Right hindlimb (tissue), 1 donor: ENCODE results near the gene ZNF507.

Experiments used
- DNase-seq: peaks from one replicate; pipeline ENCODE4 v3.0.0-alpha.2; 2018

Gene ZNF507

DNA sequence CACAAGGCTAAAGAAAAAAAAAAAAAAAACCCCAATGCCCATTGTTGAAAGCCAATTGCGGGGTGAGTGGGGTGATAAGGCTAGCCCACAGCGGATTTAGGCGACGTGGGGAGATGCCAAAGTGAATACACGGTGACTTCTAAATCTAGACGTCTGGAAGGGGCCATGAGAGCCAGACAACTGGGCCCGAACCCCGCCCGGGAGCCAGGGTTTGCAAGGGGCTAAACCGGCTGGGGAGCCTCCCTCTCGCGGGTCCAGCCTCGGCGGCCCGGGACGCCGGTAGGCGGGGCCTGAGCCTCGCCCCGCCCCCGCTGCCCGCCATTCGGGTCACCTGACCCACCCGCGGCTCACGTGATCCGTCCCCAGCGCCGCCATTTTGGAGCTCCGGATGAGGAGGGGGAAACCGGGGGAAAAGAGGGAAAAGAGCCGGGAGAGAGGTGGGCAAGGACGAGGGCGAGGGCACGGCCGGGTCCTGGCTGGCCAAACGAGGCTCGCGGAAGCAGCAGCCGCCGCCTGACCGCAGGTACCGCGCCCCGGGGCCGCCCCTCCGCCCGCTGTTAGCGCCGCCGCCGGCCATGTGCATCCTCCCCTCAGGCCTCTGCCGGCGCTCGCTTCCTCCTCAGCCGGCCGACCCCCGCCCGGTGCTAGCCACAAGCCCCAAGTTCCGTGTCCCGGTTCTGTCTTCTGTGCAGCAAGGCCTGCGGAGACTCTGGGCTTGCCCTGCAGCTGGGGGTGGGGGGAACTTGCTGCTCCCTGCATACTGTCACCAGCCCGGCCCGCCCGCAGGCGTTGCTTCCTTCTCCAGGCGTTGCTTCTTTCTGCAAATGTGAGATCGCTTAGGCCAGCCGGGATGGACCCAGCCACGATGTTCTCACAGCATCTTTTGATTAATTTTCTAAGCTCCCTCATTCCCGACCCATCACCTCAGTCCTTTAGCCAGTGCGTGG, at the start of gene ZNF507:
ZNF507 (plus strand) TSS at position 350 of the 947 bp plus-strand sequence. CDS start 7,221 bp downstream, outside the sequence.
- peak; percentile 89 for DNase-seq

DNA sequence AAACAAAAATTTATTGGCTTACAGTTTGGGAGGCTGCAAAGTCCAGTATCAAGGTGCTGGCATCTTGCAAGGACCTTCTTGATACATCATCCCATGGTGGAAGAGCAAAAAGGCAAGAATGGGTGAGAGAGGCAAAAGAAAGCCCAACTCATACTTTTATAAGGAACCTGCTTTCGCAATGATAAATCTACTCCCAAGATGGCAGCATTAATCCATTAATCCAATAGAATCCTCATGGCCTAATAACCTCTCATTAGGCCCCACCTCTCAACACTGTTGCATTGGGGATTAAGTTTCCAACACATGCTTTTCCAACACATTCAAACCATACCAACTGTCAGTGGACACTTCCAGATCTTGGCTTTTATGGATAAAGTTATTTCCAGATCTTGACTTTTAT, 48.7 kb upstream of the ZNF507 start:
- no peak for DNase-seq

DNA sequence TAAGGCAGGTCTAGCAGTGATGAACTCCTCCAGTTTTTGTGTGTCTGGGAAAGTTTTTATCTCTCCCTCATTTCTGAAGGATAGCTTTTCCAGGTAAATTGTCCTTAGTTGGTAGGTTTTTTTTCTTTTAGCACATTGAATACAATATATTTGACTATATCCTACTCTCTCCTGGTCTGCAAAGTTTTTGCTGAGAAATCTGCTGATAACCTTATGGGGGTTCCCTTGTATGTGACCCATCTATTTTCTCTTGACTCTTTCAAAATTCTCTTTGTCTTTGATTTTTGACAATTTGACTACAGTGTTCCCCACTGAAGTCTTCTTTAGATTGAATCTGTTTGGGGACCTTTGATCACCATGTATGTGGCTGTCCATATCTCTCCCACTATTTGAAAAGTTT, 42.6 kb upstream of the ZNF507 start:
- no peak for DNase-seq

DNA sequence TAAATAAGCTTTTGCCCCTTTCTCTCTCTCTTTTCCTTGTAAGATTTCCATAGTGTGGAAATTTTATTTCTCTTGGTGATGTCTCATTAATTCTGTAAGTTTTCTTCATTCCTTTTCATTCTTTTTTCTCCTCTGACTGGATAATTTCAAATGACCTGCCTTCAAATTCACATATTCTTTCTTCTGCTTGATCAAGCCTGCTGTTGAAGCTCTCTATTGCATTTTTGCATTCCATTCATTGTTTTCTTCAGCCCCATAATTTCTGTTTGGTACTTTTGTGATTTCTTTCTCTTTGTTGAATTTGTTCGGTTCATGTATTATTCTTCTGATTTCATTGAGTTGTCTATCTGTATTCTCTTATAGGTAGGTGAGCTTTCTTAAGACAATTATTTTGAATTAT, 42.2 kb upstream of the ZNF507 start:
- no peak for DNase-seq

DNA sequence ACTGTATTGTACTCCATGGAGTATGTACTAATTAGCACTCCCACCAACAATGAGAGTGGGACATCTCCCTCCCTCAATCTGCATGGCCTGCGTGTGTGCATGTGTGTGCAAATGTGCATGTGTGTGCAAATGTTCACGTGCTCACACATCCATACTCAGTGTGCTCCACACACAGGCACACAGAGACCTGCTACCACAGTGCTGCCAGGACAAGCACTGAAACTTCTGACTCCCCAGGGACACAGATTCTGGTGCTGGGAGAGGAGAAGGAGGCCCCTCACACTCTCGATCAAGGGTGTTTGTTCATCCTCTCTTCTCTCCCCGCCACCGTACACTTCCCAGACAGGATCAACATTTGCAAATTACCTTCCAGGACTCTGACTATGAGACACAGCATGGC, 37.8 kb upstream of the ZNF507 start:
- no peak for DNase-seq

DNA sequence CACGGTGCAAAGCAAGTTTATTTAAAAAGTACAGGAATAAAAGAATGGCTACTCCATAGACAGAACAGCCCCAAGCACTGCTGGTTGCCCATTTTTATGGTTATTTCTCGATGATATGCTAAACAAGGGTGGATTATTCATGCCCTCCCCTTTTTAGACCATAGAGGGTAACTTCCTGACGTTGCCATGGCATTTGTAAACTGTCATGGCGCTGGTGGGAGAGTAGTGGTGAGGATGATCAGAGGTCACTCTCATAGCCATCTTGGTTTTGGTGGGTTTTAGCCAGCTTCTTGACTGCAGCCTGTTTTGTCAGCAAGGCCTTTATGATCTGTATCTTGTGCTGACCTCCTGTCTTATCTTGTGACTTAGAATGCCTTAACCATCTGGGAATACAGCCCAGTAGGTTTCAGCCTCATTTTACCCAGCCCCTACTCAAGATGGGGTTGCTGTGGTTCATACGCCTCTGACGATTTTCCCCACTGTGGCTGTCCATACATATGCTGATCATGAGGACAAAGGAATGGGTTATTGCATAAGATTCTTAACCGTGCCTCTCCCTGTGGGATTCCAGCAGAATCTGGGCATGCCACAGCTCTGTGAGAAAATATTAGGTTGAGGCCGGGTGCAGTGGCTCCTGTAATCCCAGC, 36.9 kb upstream of the ZNF507 start:
- DNase-seq: no peak

DNA sequence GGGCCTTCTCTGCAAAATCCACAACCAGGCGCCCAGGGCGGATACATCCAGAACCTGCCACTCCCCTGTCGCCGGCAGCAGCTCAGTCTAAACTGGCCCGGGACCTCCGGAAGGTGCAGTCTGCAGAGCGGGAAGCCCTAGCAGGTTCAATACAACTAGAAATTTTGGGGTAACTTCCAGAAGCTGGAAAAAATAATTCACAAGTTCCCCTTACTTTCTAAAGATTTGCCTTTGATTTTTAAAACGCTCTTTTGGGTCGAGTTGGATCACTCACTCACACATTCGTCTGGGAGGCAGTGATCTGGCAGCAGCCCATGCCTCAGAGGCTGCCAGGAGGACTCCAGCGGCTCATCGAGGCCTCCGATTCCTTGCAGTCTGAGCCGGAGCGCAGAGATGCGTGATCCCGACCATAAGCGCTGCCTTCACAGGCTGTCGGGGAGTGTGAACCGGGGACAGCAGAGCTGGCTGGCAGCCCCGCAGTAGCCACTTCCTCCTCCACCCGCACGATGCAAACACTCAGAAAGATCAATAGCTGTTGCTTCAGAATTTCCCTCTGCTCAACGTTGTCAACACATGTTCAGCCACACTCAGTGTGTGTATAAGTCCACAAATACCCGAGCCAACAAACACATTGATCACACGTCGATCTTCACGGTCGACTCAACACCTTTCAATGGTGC, 35.6 kb upstream of the ZNF507 start:
- DNase-seq: no peak

DNA sequence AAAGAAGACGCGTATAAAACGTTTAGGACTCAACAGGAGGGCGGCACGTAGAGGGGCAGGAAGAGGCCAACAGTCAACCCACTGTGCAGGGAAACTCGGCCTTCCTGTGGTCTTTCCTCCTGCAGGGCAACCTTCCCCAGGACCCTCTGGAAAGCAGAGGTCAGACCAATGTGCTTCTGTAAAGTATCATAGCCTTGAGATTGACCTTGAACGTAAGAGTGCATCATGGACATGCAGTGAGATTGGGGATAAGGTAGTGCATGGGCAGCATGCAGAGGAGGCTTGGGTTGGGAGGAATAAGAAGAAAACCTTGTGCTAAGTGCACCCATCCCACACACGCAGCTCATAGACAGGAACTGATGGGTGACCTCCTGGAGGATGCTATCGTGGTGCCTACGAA, 34.0 kb upstream of the ZNF507 start:
- DNase-seq: no peak

DNA sequence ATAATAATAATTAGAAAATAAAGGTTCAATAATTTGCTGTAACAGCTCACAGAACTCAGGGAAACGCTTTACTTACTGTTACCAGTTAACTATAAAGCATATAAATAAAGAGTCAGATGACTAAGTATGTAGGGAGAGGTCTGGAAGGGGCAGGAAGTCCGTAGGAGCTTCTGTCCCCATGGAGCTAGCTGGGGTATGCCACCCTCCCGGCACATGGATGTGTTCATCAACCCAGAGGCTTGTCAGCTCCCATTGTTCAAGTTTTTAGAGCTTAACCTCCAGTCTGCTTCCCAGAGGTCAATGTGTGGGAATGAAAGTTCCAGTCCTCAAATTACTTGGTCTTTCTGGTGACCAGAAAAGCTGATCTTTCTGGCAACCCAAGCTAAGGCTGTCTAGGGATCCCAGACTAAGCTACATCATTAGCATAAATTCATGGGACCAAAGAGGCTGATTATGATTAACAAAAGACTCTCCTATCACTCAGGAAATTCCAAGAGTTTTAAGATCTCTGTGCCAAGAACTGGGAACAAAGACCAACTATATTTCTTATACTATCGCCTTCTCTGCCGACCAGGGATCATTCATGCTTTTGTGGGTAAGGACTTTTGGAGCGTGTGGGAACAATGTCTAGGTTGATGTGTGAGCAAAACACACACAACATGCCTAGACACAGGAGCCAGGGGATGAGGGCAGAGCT, 31.7 kb upstream of the ZNF507 start:
- no peak for DNase-seq

DNA sequence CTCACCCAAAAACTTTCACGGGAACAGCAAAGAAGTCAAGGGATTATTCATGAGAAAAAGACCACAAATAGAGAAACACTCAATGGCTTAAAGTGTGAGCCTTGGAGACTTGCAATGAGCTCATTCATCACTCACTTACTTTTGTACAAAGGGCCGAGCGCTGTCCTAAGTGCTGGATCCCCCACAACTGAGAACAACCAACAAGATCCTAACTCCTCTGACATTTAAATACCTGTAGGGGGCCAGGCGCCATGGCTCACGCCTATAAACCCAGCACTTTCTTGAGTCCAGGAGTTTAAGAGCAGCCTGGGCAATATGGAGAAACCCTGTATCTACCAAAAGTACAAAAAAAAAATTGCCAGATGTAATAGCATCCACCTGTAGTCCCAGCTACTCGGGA, 29.4 kb upstream of the ZNF507 start:
- DNase-seq: no peak

DNA sequence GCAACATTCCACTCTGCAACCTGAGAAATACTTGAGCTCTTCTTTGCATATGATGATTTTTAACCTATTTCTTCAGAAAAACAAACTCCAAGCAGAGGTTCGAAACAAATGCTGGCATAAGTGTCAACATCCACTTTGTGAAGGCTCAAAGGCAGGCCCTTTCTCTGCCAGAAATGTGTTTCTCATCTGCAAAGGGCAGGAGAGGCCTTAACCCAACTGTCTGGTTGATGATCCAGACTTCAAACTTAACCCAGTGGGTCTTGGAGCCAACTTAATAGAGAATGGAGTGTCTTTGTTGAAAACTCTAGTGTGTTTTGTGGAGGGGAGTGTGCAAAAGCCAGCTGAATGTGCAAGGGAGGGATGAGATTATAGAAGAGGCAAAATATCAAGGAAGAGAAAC, 28.3 kb upstream of the ZNF507 start:
- DNase-seq: no peak

DNA sequence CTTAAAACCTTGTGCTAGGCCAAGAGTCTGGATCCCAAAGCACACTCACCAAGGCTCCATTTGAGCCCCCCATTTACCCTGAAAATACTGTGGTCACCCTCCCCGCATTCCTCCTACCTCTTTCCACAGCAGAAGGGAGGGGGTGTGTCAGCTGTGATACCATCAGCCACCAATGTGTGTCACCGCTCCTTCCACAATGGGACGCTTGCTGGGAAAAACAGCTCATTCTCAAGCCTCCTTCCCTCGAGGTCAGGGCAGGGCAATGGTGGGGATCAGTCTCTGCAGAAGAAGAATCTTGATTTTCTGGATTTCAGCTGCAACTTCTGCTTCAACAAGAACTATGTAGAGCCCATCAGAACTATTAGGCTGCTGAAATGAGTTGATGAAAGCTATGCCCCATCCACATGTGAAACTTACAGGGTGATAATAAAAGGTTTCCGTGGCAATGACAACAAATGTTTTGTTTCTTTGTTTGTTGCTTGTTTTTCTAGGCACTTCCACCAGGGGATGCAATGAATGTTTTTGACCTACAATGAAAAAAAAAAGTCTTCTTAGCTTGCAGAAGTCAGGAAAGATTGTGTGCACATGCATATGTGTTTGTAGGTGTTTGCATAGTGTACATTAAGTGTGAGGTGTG, 26.4 kb upstream of the ZNF507 start:
- DNase-seq: peak; percentile 24

DNA sequence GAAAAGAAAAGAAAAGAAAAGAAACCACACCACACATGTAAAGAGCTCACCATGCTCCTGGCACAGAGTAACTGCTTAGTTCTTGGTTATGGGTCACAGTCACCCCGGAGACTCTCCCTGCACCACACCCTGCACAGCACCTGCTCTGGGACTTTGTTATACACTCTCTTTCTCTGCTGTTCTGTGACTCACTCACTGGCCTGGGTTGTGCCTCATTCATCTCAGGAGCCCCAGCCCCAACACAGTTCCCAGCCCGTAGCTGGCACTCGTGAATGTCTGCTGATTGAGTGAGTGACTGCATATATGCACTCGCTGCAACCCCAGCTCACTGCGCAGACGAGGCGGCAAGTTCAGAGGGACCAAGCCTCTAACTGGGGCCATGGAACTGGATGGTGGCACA, 22.9 kb upstream of the ZNF507 start:
- DNase-seq: no peak

DNA sequence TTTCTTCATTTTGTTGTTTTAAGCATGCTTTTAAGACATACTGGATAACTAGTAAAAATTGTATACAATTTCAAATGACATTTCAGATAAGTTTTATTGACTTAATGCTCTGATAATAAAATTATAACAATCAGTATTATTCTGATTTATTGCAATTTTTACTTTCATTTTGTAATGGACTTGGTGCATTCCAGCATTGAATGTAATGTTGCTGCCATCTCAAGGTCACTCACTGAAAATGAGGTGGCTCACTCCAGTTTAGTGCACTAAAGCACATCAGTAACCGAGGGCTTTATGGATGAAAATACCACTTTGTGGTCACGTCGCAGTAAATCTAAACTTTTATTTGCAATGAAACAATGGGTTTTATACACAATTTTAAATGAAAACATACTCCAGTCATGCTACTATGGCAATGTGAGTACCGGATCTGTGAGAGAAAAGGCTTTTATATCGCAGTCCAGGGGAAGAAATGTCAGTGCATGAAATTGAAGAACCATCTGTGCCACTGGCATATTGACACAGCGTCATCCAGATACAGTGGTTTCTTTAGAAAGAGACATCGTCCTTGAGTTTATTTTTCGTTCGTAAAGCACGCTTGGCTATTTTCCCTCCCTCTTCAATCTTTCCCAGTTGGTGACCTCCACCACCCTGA, 20.7 kb upstream of the ZNF507 start:
- DNase-seq: no peak

DNA sequence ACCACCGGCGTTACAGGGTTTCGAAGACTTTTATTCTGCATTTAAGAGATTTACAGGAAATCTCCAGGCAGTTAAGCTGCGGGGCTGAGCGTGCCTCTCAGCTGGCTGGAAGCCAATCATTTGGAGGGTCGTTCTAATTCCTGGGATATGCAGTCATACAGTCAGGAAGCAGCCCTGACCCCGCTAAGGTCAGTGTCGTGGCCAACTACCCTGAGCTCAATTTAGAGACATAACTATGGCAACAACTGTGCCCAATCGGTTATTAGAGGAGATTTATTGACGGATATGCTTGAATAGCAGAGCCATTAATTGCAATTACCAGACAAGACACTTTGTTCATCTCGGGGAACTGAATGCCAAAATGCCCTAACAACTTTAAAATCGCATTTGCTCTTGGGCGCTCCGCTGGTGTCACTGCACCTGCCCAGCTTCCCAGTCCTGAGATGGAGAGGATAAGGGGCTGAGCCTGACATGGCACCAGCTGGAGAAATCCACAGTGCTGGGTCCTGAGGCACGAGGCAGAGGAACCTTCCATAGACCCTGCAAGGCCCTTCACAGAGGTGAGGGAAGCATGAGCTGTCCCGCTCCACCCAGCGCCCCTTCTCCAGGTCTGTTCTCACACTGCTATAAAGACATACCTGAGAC, 15.1 kb upstream of the ZNF507 start:
- peak; percentile 47 for DNase-seq

DNA sequence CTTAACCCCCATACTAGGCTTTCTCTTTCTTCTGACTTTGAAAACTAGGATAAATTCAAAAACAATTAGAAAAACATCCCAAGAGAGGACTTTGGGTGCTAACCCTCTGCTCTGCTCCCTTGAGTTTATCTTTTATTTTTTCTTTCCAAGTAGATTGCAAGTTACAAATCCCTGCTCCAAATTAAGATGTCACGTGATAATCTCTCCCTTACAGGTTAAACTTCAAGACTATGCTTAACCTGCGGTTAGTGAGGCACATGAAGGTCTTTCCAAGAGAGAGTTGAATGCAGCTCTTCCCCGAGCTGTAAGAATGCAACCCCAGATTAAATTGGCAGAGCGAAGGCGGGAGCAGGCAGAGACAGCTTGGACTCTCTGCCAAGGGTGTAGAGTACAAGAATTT, 12.2 kb upstream of the ZNF507 start:
- no peak for DNase-seq

DNA sequence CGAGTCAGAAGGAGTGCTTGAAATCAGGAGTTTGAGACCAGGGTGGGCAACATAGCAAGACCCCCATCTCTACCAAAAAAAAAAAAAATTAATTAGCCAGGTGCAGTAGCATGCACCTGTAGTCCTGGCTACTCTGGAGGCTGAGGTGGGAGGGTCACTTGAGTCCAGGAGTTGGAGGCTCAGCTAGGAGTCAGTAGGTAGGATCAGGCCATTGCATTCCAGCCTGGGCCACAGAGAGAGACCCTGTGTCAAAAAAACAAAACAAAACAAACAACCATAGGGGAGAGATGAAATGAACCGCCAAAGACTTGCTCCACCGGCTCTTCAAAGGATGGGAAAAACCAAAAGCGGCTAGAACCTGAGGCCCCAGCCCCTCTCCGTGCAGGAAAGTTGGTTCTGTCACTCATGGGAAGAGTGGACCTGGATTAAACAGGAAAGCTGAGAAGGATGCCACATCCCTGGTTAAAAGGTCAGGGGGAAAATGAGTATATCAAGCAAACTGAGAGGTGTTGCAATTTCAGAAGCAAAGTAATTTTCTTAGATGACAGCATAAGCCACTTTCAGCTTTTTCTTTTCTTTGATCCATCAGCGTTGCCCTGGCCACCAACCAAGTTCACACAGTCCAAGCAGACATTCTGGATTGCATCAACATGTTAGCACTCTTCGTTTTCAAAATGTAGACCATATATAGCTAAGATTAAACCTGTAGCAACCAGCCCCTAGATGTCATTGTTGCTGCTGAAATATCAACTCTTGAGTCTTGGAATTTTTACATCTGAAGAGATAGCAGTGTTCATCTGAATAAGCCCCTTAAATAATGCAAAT, 8.9 kb upstream of the ZNF507 start:
- DNase-seq: no peak

DNA sequence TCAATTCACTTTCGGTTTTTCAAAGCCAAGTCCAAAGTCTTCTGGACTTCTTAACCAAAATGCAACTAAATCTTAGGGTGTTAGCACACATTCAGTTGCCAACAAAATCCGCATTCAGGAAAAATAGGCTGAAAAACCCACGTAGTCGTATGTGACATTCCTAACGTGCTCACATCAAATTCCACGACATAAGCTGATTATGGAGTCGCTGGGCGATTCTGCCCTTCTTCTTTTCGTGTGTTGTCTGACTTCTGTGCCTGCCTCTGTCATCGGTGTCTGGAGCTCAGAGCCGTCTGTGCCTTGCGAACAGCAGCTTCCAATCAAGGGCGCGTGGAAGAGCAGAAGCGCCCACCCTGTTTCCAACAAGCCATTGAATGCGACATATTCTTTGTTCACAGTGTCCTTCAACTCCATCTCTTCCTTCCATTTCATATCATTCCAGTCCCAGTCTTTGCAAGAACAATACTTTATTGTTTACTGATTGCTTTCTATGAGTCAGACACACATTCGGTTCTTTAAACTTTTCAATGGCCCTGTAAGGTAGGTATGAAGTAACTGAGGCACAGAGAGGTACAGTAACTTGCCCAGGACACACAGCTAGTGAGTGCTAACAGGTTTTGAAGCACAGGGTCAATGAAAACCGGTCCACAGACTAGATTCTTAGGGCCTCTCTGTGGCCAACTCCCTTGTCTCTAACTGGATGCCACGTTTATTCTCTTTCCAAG, 8.2 kb upstream of the ZNF507 start:
- no peak for DNase-seq

DNA sequence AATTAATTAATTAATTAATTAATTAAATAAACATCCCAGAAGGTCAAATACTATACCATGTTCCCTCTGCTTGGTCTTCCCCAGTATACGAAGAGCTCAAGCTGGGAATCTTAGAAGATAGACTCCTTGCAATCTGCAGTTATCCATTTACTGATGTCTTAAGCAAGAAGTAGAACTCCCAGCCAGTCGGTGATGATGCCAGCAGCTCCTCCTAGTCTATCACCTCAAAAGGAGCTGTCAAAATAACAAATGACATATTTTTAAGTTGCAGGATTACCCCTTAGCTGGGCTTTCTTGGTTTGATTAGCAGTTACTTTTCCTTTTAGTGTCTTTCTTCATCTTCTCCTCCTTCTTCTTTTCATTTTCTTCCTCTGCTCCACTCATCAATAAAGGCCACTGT, 6.0 kb upstream of the ZNF507 start:
- DNase-seq: no peak
